ENCODE results near the gene HS2ST1. TPM values are rescaled to one million over a fixed set of nuclear protein-coding genes. Genes with fewer than 3 reads are reported as not detected.

Gene HS2ST1
- total and polyA plus RNA-seq, 2 donors (not counting 3 experiments of a cell fraction or from before 2014, with no cell fraction given): 5.5 to 31.2 TPM

DNA sequence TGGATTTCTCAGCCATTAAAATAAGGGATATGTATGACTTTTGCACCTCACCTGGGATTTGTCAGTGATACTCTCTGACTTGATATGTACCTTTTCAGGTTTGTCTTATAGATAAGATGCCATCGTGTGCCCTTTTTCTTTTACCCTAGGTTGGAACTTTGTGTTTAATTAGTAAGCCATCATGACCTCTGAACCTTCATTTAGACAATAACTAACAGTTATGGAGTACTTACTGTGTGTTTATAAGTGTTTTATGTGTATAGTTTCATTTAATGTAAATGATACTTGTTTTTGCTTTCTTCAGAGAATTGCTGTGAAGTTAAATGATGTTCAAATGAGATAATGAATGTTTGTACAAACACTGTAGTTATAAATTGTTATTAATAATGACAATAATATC lies 14.4 kb downstream of the HS2ST1 start:
- H3K79me2 ChIP-seq (ENCODE audit: control insufficient read depth, insufficient read depth, low read length): peaks cover 25% of the 10 kb centered on the region
- H3K27ac ChIP-seq (ENCODE audit: insufficient read depth, low read depth, low read length): no peak overlapping the region
- CTCF ChIA-PET: interaction anchor here (1.8 kb wide), 1 partner anchor 27 kb away, joined by 4 read pairs; no protein-coding TSS in a partner anchor
- BruUV-seq (replicated peaks): no TSS peak
- no peak for TF ChIP-seq POLR2A (IDR thresholded peaks at IDR 0.05; ENCODE audit: low read depth, low read length)
- no peak for TF ChIP-seq JUN (IDR thresholded peaks at IDR 0.05; ENCODE audit: borderline replicate concordance, insufficient read depth, insufficient read length, low read depth)
- no peak for TF ChIP-seq MAX (IDR thresholded peaks at IDR 0.05; ENCODE audit: insufficient read depth, insufficient read length)
- no peak for TF ChIP-seq POLR2AphosphoS5 (IDR thresholded peaks at IDR 0.05; ENCODE audit: insufficient read depth, low read depth, low read length)
- TF ChIP-seq GATA2 (IDR thresholded peaks at IDR 0.05; ENCODE audit: insufficient read depth, insufficient read length, low read depth, low read length): no peak
- TF ChIP-seq FOS (IDR thresholded peaks at IDR 0.05; ENCODE audit: borderline replicate concordance, insufficient read depth, low read length): no peak
- TF ChIP-seq, protein P1, sequence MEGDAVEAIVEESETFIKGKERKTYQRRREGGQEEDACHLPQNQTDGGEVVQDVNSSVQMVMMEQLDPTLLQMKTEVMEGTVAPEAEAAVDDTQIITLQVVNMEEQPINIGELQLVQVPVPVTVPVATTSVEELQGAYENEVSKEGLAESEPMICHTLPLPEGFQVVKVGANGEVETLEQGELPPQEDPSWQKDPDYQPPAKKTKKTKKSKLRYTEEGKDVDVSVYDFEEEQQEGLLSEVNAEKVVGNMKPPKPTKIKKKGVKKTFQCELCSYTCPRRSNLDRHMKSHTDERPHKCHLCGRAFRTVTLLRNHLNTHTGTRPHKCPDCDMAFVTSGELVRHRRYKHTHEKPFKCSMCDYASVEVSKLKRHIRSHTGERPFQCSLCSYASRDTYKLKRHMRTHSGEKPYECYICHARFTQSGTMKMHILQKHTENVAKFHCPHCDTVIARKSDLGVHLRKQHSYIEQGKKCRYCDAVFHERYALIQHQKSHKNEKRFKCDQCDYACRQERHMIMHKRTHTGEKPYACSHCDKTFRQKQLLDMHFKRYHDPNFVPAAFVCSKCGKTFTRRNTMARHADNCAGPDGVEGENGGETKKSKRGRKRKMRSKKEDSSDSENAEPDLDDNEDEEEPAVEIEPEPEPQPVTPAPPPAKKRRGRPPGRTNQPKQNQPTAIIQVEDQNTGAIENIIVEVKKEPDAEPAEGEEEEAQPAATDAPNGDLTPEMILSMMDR (IDR thresholded peaks at IDR 0.05; ENCODE audit: extremely low read depth in 1 of 2, insufficient read depth in 1 of 2, low read depth in 1 of 2, low read length in 2 of 2): no peak
- no peak for TF ChIP-seq EZH2 (IDR thresholded peaks at IDR 0.05; ENCODE audit: borderline replicate concordance, low read depth, low read length, severe bottlenecking)
- no peak for TF ChIP-seq MYC (IDR thresholded peaks at IDR 0.05; ENCODE audit: low read depth, low read length)
- H3K4me1 ChIP-seq (ENCODE audit: control insufficient read depth, extremely low read depth, insufficient read depth, low read length): no peaks in the 10 kb centered on the region
- no peaks in the 10 kb centered on the region for H3K27me3 ChIP-seq (ENCODE audit: control insufficient read depth in 2 of 2, insufficient read depth in 2 of 2, low read length in 2 of 2)
- no peaks in the 10 kb centered on the region for H4K20me1 ChIP-seq (replicated peaks; ENCODE audit: control insufficient read depth, extremely low read depth, insufficient read depth, low read length)
- no peaks in the 10 kb centered on the region for H3K36me3 ChIP-seq (ENCODE audit: control insufficient read depth in 2 of 2, extremely low read depth in 1 of 2, insufficient read depth in 2 of 2, low read length in 2 of 2)
- POLR2A ChIA-PET: no interaction called here
- dilution Hi-C loops (cut with MboI; ENCODE audit: extremely low pct_ligation_motif_present, low sequenced_read_pairs): no loop called here
- H3K9me3 ChIP-seq (replicated peaks; ENCODE audit: control insufficient read depth, insufficient read depth, low read length): no peaks in the 10 kb centered on the region
- H3K9ac ChIP-seq (replicated peaks; ENCODE audit: extremely low read depth, insufficient read depth, low read length): no peak overlapping the region
- H3K4me2 ChIP-seq (ENCODE audit: insufficient read depth, low read length): no peak overlapping the region
- no peak for DNase-seq (ENCODE audit: low read depth, low spot score)
- no peaks in the 10 kb centered on the region for H3K9me1 ChIP-seq (replicated peaks; ENCODE audit: control insufficient read depth, extremely low read depth, insufficient read depth, low read length)
- no peak overlapping the region for H2AFZ ChIP-seq (ENCODE audit: low read depth, low read length)
- H3K4me3 ChIP-seq (replicated peaks in 1 of 3; ENCODE audit: insufficient read depth in 1 of 3, low read depth in 1 of 3, low read length in 3 of 3): no peak overlapping the region
- no peak for FAIRE-seq
- intact Hi-C loops (cut with micrococcal nuclease): no loop called here
